Progenitor cell of endocrine pancreas (in vitro differentiated cells): ENCODE data around the gene PCDHB8. TPM values are rescaled to one million over a fixed set of nuclear protein-coding genes. Genes with fewer than 3 reads are reported as not detected.
"Not testable (repeated sequence)": the region's sequence is repeated elsewhere in the genome, so short reads cannot be mapped to it uniquely, and the experiment has no call there.

Source experiments
- DNase-seq: peaks from one replicate; pipeline ENCODE4 v3.0.0; 2021; ENCODE audit warnings: low spot score; ENCODE audit not compliant: unreplicated experiment
- H3K27ac Mint-ChIP-seq: 2 replicates; pipeline ENCODE4 v1.8.0; 2021; ENCODE audit warnings: mild to moderate bottlenecking, moderate library complexity, mixed read lengths
- H3K27me3 Mint-ChIP-seq: 2 replicates; pipeline ENCODE4 v1.8.0; 2021; ENCODE audit warnings: mixed read lengths
- H3K36me3 Mint-ChIP-seq: 2 replicates; pipeline ENCODE4 v1.8.0; 2022; ENCODE audit warnings: mixed read lengths; ENCODE audit not compliant: insufficient read depth
- H3K4me1 Mint-ChIP-seq: 2 replicates; pipeline ENCODE4 v1.8.0; 2021; ENCODE audit warnings: low read depth, mixed read lengths
- H3K4me3 Mint-ChIP-seq: 2 replicates; pipeline ENCODE4 v1.8.0; 2021; ENCODE audit warnings: low read depth, mild to moderate bottlenecking, moderate library complexity, mixed read lengths
- H3K9me3 Mint-ChIP-seq: 2 replicates; pipeline ENCODE4 v1.8.0; 2021; ENCODE audit warnings: low read depth, mixed read lengths
- CTCF ChIP-seq: fragments of 200-600 bp; sonication (generic); IDR thresholded peaks from one replicate; pipeline ENCODE4 v1.5.0; 2021; ENCODE audit warnings: antibody characterized with exemption, mild to moderate bottlenecking; ENCODE audit not compliant: unreplicated experiment
- total RNA-seq: library from RNA; stranded (reverse); gene quantifications from 2 replicates; pipeline ENCODE4 v1.2.1, GENCODE V29; 2021

The PCDHB8 gene
- total RNA-seq, 1 donor from 2014 or later = 2.0 TPM

DNA sequence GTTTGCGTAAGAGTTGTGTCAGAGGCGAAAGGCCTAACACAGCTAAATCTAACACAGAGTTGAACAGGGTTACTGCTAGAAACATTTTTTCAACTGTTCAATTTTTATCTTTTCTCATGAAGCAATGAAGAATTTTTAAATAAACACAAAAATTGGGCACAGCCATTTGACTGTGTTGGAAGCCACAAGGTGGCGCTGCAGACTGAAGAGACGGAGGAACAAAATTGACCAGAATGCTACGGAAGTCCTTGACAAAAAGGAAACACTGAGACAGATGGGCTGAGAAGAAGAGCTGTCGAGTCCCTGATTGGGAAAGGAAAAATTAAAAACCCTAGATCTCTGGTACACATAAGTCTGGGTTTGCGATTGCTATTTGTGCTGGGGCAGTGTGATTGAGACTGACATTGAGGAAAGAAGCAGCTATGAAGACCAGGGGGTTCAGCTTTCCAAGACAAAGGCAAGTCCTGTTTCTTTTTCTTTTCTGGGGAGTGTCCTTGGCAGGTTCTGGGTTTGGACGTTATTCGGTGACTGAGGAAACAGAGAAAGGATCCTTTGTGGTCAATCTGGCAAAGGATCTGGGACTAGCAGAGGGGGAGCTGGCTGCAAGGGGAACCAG is 9.4 kb downstream of the PCDHB8 start, which contains the start of gene PCDHB9:
Gene PCDHB9, plus strand, starts transcription at position 265 of the 616 bp plus-strand sequence. Its CDS starts 158 bp downstream, at position 423.
- no peak for DNase-seq
- no peak for TF ChIP-seq CTCF
- Mint-ChIP-seq H3K9me3 (peaks cover 51% of the 10 kb centered on the region), H3K4me1 (no peaks in the 10 kb centered on the region), H3K4me3 (peak within 1 kb of the TSS; percentile 43), H3K27me3 (no peaks in the 10 kb centered on the region), H3K27ac (no peak within 1 kb of the TSS), H3K36me3 (peaks cover 55% of the 10 kb centered on the region)

DNA sequence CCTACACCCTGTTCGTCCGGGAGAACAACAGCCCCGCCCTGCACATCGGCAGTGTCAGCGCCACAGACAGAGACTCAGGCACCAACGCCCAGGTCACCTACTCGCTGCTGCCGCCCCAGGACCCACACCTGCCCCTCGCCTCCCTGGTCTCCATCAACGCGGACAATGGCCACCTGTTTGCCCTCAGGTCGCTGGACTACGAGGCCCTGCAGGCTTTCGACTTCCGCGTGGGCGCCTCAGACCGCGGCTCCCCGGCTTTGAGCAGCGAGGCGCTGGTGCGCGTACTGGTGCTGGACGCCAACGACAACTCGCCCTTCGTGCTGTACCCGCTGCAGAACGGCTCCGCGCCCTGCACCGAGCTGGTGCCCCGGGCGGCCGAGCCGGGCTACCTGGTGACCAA is 11.1 kb downstream of the PCDHB8 start:
- peak overlapping the region; percentile 42 for H3K27ac Mint-ChIP-seq
- not testable (repeated sequence) for H3K4me3 Mint-ChIP-seq, H3K4me1 Mint-ChIP-seq, DNase-seq, H3K27me3 Mint-ChIP-seq
- peaks cover 48% of the 10 kb centered on the region for H3K9me3 Mint-ChIP-seq
- peaks cover 53% of the 10 kb centered on the region for H3K36me3 Mint-ChIP-seq

DNA sequence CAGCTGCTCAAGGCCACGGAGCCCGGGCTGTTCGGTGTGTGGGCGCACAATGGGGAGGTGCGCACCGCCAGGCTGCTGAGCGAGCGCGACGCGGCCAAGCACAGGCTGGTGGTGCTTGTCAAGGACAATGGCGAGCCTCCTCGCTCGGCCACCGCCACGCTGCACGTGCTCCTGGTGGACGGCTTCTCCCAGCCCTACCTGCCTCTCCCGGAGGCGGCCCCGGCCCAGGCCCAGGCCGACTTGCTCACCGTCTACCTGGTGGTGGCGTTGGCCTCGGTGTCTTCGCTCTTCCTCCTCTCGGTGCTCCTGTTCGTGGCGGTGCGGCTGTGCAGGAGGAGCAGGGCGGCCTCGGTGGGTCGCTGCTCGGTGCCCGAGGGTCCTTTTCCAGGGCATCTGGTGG is 11.5 kb downstream of the PCDHB8 start:
- H3K27me3 Mint-ChIP-seq, H3K4me3 Mint-ChIP-seq, H3K27ac Mint-ChIP-seq, H3K4me1 Mint-ChIP-seq, DNase-seq: not testable (repeated sequence)
- H3K36me3 Mint-ChIP-seq = peaks cover 53% of the 10 kb centered on the region
- peaks cover 48% of the 10 kb centered on the region for H3K9me3 Mint-ChIP-seq

DNA sequence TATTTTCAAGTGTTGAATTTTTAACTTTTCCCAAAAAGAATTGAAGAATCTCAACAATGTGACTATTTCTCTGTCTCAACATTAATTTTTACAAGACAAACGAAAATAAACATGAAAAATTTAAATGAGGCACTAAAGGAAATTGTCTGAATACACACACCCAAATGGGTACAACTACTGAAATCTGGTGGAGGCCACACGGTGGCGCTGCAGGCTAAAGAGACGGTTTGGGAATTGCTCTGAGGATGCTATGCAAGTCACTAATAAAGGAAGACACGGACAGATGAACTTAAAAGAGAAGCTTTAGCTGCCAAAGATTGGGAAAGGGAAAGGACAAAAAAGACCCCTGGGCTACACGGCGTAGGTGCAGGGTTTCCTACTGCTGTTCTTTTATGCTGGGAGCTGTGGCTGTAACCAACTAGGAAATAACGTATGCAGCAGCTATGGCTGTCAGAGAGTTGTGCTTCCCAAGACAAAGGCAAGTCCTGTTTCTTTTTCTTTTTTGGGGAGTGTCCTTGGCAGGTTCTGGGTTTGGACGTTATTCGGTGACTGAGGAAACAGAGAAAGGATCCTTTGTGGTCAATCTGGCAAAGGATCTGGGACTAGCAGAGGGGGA is 14.6 kb downstream of the PCDHB8 start, which contains the start of gene PCDHB10:
Gene PCDHB10, plus strand, starts transcription at position 244 of the 616 bp plus-strand sequence. Its CDS starts 200 bp downstream, at position 444.
- DNase-seq = no peak
- Mint-ChIP-seq H3K27ac (peak within 1 kb of the TSS; percentile 80), H3K4me1 (no peaks in the 10 kb centered on the region)

DNA sequence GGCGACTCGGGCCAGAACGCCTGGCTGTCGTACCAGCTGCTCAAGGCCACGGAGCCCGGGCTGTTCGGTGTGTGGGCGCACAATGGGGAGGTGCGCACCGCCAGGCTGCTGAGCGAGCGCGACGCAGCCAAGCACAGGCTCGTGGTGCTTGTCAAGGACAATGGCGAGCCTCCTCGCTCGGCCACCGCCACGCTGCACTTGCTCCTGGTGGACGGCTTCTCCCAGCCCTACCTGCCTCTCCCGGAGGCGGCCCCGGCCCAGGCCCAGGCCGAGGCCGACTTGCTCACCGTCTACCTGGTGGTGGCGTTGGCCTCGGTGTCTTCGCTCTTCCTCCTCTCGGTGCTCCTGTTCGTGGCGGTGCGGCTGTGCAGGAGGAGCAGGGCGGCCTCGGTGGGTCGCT is 16.7 kb downstream of the PCDHB8 start:
- peaks cover 42% of the 10 kb centered on the region for H3K9me3 Mint-ChIP-seq
- DNase-seq, H3K4me1 Mint-ChIP-seq, H3K27me3 Mint-ChIP-seq, H3K4me3 Mint-ChIP-seq, H3K27ac Mint-ChIP-seq: not testable (repeated sequence)
- peaks cover 38% of the 10 kb centered on the region for H3K36me3 Mint-ChIP-seq

More for the DNA sequence above, 14.6 kb downstream of the PCDHB8 start, which contains the start of gene PCDHB10:
- Mint-ChIP-seq H3K9me3 (peaks cover 44% of the 10 kb centered on the region), H3K4me3 (peak within 1 kb of the TSS; percentile 63), H3K27me3 (no peaks in the 10 kb centered on the region), H3K36me3 (peaks cover 43% of the 10 kb centered on the region)
- peak; percentile 49 for TF ChIP-seq CTCF

GRCh38 chr5:141196363-141196762 is 18.8 kb downstream of the PCDHB8 start:
- peaks cover 46% of the 10 kb centered on the region for H3K9me3 Mint-ChIP-seq
- no peak for TF ChIP-seq CTCF
- no peak for DNase-seq
- H3K4me3 Mint-ChIP-seq = no peak overlapping the region
- H3K36me3 Mint-ChIP-seq = peaks cover 42% of the 10 kb centered on the region
- no peak overlapping the region for H3K27ac Mint-ChIP-seq
- no peaks in the 10 kb centered on the region for H3K4me1 Mint-ChIP-seq
- no peaks in the 10 kb centered on the region for H3K27me3 Mint-ChIP-seq
